GM12878 (cell line): Measurements from ENCODE around the gene PRSS57. TPM values are rescaled to one million over a fixed set of nuclear protein-coding genes. Genes with fewer than 3 reads are reported as not detected.

Experiments
- ATAC-seq: fragments of 200-7000 bp; cut with Tn5 transposase; 3 replicates; pipeline ENCODE4 v1.9.1; 2020; ENCODE audit warnings: mild to moderate bottlenecking, moderate library complexity
- BruUV-seq: library from RNA; stranded (reverse); fragments of 400-500 nt; replicated peaks from 2 replicates; lab custom pipeline; 2021; lab: Mats Ljungman, UMichigan
- CTCF ChIA-PET: fragments of 300-600 bp; sonication (Branson Sonifier 250); formaldehyde crosslinking; extraction: SDS; loops from one replicate; lab custom pipeline; 2021; ENCODE audit warnings: inconsistent platforms; lab: Yijun Ruan, JAX
- POLR2A ChIA-PET: fragments of 350-600 bp; formaldehyde crosslinking; extraction: SDS; loops from one replicate; lab custom pipeline; 2021; ENCODE audit warnings: inconsistent platforms; lab: Charles Lee
- RAD21 ChIA-PET: fragments of 300-600 bp; sonication (Branson Sonifier 250); formaldehyde crosslinking; loops from one replicate; lab custom pipeline; 2023; ENCODE audit warnings: antibody characterized with exemption; ENCODE audit not compliant: unreplicated experiment; lab: Charles Lee
- SMC1A ChIA-PET: fragments of 300-600 bp; sonication (Branson Sonifier 250); formaldehyde crosslinking; loops from one replicate; lab custom pipeline; 2023; ENCODE audit not compliant: unreplicated experiment, uncharacterized antibody; lab: Charles Lee
- DNase-seq: peaks from one replicate; pipeline ENCODE4 v3.0.0-alpha.2; 2011; ENCODE audit warnings: low read depth, low spot score
- FAIRE-seq: peaks from 3 replicates; lab custom pipeline; 2011; peaks lifted over from hg19 to GRCh38; lab: Jason Lieb, UNC
- H2AFZ ChIP-seq: 2 replicates; pipeline ENCODE4 v1.6.0; 2011; ENCODE audit warnings: low read depth, low read length, control low read depth; ENCODE audit not compliant: control insufficient read depth
- H3K27ac ChIP-seq: 2 replicates; pipeline ENCODE4 v1.5.1; 2011; ENCODE audit warnings: control low read depth; ENCODE audit not compliant: control insufficient read depth, insufficient read depth
- H3K27me3 ChIP-seq, 2 experiments: replicated peaks in 1 of 2; 2 replicates each; pipeline versions ENCODE4 v1.6.0 to v1.6.1; 2011; ENCODE audit warnings: low read length in 1 of 2; ENCODE audit not compliant: control insufficient read depth in 2 of 2, insufficient read depth in 2 of 2
- H3K36me3 ChIP-seq, 2 experiments: 2 replicates each; pipeline ENCODE4 v1.5.1; 2011; ENCODE audit warnings: low read length in 1 of 2; ENCODE audit not compliant: control insufficient read depth in 2 of 2, insufficient read depth in 2 of 2
- H3K4me1 ChIP-seq: 2 replicates; pipeline ENCODE4 v1.6.1; 2011; ENCODE audit warnings: mild to moderate bottlenecking, low read length, moderate library complexity, mixed read lengths; ENCODE audit not compliant: control insufficient read depth, insufficient read depth
- H3K4me2 ChIP-seq: 2 replicates; pipeline ENCODE4 v1.6.0; 2011; ENCODE audit warnings: control low read depth; ENCODE audit not compliant: control insufficient read depth, insufficient read depth
- H3K4me3 ChIP-seq: fragments of 200-600 bp; sonication (generic); 2 replicates; pipeline ENCODE4 v1.5.1; 2016
- H3K79me2 ChIP-seq: 2 replicates; pipeline ENCODE4 v1.6.0; 2011; ENCODE audit warnings: low read length; ENCODE audit not compliant: control insufficient read depth, insufficient read depth
- H3K9ac ChIP-seq: 2 replicates; pipeline ENCODE4 v1.8.0; 2011; ENCODE audit warnings: low read length, control low read depth, mixed read lengths; ENCODE audit not compliant: control insufficient read depth, insufficient read depth
- H3K9me3 ChIP-seq: replicated peaks from 3 replicates; pipeline ENCODE4 v1.5.1; 2011; ENCODE audit warnings: mild to moderate bottlenecking, low read length; ENCODE audit not compliant: control insufficient read depth, insufficient read depth
- H4K20me1 ChIP-seq: 2 replicates; pipeline ENCODE4 v1.6.0; 2011; ENCODE audit not compliant: control insufficient read depth, insufficient read depth
- BCL3 ChIP-seq: IDR thresholded peaks from 2 replicates; pipeline ENCODE4 v1.6.1; 2011; ENCODE audit warnings: borderline replicate concordance, low read depth, mild to moderate bottlenecking, moderate library complexity, low read length; ENCODE audit not compliant: insufficient read depth, poor library complexity, severe bottlenecking
- EP300 ChIP-seq, 2 experiments: fragments of 150-350 bp in 1 of 2; IDR thresholded peaks; 2 replicates each; pipeline ENCODE4 v1.6.1; 2011 to 2012; ENCODE audit warnings: low read depth in 2 of 2, low read length in 2 of 2, borderline replicate concordance in 1 of 2, improper control_type of control experiment in 1 of 2, inconsistent platforms in 1 of 2; ENCODE audit not compliant: control insufficient read depth in 1 of 2
- KDM1A ChIP-seq: fragments of 200-600 bp; sonication (generic); IDR thresholded peaks from 2 replicates; pipeline ENCODE4 v1.6.1; 2016; ENCODE audit warnings: borderline replicate concordance
- MYB ChIP-seq: fragments of 150-350 bp; IDR thresholded peaks from 2 replicates; pipeline ENCODE4 v1.6.1; 2014; ENCODE audit warnings: mild to moderate bottlenecking, low read depth, low read length, borderline replicate concordance
- PML ChIP-seq: IDR thresholded peaks from 2 replicates; pipeline ENCODE4 v1.6.1; 2012; ENCODE audit warnings: low read length, inconsistent platforms
- ZZZ3 ChIP-seq: IDR thresholded peaks from 2 replicates; pipeline ENCODE4 v1.6.1; 2011; ENCODE audit warnings: low read depth; ENCODE audit not compliant: control insufficient read depth, insufficient read length
- WGBS: methylation state at CpG from one replicate; pipeline ENCODE4 v1.1.6; 2016; ENCODE audit warnings: low lambda C conversion rate; ENCODE audit not compliant: insufficient replicate concordance, insufficient coverage; ENCODE audit errors: missing lambda C conversion rate; 5-methylcytosine and 5-hydroxymethylcytosine counted together
- in situ Hi-C: fragments of 300-500 bp; cut with MboI; formaldehyde crosslinking; loops from 9 replicates; pipeline ENCODE4 v1.14.3; 2018; ENCODE audit warnings: mixed read lengths
- intact Hi-C: fragments of 100-400 bp; cut with micrococcal nuclease; formaldehyde crosslinking; loops from one replicate; pipeline ENCODE4 v1.14.2; 2022; ENCODE audit not compliant: unreplicated experiment
- polyA plus RNA-seq, 11 experiments: library from polyadenylated mRNA; depleted of rRNA in 4 of 11; unstranded in 6 of 11; stranded (reverse) in 5 of 11; fragments of >200 nt; fragmentation: Nextera tagmentation in 4 of 11; fragmentation: Illumina TruSeq in 1 of 11; extraction: Ambion mirVana in 4 of 11; extraction: Trizol in 1 of 11; gene quantifications; 1 replicate in 1 of 11; 2 replicates in 10 of 11; pipeline versions ENCODE4 v1.2.1 to v1.2.3, GENCODE V29; 2011 to 2016; ENCODE audit warnings: inconsistent platforms in 2 of 11, missing spikeins in 2 of 11, low read depth in 1 of 11
- total RNA-seq, 4 experiments: library from RNA; depleted of rRNA in 3 of 4; stranded (reverse); fragments of >200 nt in 3 of 4; fragmentation: Illumina TruSeq in 1 of 4; extraction: Trizol in 1 of 4; gene quantifications; 2 replicates each; pipeline versions ENCODE4 v1.2.1 to v1.2.3, GENCODE V29; 2013 to 2021
- TF ChIP-seq, protein P1 (sequence below): fragments of 450-650 bp; formaldehyde crosslinking; IDR thresholded peaks from 2 replicates; pipeline ENCODE4 v1.4.0; 2022; ENCODE audit warnings: mild to moderate bottlenecking, moderate library complexity

PRSS57 gene
- total and polyA plus RNA-seq, 10 of the 15 experiments (the other 5 are each of a cell fraction or from before 2014, with no cell fraction given) = not detected

- intact Hi-C loops = no loop called here
- POLR2A ChIA-PET = no interaction called here
- 34% methylated on average over 27 of the region's 41 CpGs for WGBS
- Histone ChIP-seq H4K20me1 (no peaks in the 10 kb centered on the region), H2AFZ (no peak overlapping the region), H3K4me2 (no peak overlapping the region), H3K9me3 (no peaks in the 10 kb centered on the region), H3K36me3 (no peaks in the 10 kb centered on the region), H3K79me2 (no peaks in the 10 kb centered on the region), H3K9ac (no peak overlapping the region), H3K4me3 (no peak overlapping the region), H3K27ac (no peak overlapping the region), H3K4me1 (no peaks in the 10 kb centered on the region), H3K27me3 (no peaks in the 10 kb centered on the region; a peak in 3 of 4 replicates)
- in situ Hi-C loops = no loop called here
- DNase-seq = no peak
- FAIRE-seq = no peak
- CTCF ChIA-PET = no interaction called here
- SMC1A ChIA-PET = no interaction called here
- BruUV-seq = no TSS peak
- RAD21 ChIA-PET = no interaction called here
- ATAC-seq = no peak
- no peak for TF ChIP-seq ZZZ3
These were observed 536 bp downstream of the PRSS57 start for GRCh38 chr19:694481-695351.

DNA sequence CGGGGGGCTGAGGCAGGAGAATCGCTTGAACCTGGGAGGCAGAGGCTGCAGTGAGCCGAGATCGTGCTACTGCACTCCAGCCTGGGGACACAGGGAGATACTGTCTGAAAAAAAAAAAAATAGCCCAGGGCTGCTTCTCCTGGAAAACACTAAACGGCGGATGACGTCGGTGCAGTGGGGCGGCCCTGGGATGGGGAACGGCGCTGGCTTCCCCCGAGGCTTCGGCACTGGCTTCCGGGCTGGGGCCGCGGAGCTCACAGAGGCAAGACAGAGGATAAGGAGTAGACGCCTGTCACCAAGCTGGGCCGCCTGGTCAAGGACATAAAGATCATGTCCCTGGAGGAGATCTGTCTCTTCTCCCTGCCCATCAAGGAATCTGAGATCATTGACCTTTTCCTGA lies 5.0 kb downstream of the PRSS57 start:
- intact Hi-C loops = no loop called here
- TF ChIP-seq PML = no peak
- TF ChIP-seq, protein P1, sequence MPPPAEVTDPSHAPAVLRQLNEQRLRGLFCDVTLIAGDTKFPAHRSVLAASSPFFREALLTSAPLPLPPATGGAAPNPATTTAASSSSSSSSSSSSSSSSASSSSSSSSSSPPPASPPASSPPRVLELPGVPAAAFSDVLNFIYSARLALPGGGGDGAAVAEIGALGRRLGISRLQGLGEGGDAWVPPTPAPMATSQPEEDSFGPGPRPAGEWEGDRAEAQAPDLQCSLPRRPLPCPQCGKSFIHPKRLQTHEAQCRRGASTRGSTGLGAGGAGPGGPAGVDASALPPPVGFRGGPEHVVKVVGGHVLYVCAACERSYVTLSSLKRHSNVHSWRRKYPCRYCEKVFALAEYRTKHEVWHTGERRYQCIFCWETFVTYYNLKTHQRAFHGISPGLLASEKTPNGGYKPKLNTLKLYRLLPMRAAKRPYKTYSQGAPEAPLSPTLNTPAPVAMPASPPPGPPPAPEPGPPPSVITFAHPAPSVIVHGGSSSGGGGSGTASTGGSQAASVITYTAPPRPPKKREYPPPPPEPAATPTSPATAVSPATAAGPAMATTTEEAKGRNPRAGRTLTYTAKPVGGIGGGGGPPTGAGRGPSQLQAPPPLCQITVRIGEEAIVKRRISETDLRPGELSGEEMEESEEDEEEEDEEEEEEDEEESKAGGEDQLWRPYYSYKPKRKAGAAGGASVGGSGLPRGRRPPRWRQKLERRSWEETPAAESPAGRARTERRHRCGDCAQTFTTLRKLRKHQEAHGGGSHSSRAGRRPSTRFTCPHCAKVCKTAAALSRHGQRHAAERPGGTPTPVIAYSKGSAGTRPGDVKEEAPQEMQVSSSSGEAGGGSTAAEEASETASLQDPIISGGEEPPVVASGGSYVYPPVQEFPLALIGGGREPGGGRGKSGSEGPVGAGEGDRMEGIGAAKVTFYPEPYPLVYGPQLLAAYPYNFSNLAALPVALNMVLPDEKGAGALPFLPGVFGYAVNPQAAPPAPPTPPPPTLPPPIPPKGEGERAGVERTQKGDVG (CRISPR knock-in tag) = no peak
- TF ChIP-seq BCL3 = no peak
- TF ChIP-seq MYB = no peak
- no peak for TF ChIP-seq KDM1A
- TF ChIP-seq EP300 (IDR thresholded peaks at IDR 0.05; ENCODE audit: borderline replicate concordance in 1 of 2, control insufficient read depth in 1 of 2, low read depth in 2 of 2, low read length in 2 of 2) = no peak

More for the DNA sequence above, 5.0 kb downstream of the PRSS57 start:
- CTCF ChIA-PET = no interaction called here
- no peak overlapping the region for H3K4me3 ChIP-seq
- no peak overlapping the region for H2AFZ ChIP-seq
- POLR2A ChIA-PET = no interaction called here
- no TSS peak for BruUV-seq
- no peaks in the 10 kb centered on the region; a peak in 2 of 4 replicates for H3K27me3 ChIP-seq
- ATAC-seq = no peak
- DNase-seq = no peak
- no peaks in the 10 kb centered on the region for H3K79me2 ChIP-seq
- FAIRE-seq = no peak
- H3K9me3 ChIP-seq = no peaks in the 10 kb centered on the region
- no peaks in the 10 kb centered on the region for H4K20me1 ChIP-seq
- 67% methylated on average over 17 of the region's 18 CpGs for WGBS
- H3K4me2 ChIP-seq = no peak overlapping the region
- H3K4me1 ChIP-seq = no peaks in the 10 kb centered on the region
- H3K36me3 ChIP-seq = no peaks in the 10 kb centered on the region
- SMC1A ChIA-PET = no interaction called here
- H3K27ac ChIP-seq = no peak overlapping the region
- RAD21 ChIA-PET = no interaction called here
- in situ Hi-C loops = no loop called here
- H3K9ac ChIP-seq = no peak overlapping the region
